ENCODE data around the gene C20orf141. TPM values are rescaled to one million over a fixed set of nuclear protein-coding genes. Genes with fewer than 3 reads are reported as not detected.

The C20orf141 gene
- total and polyA plus RNA-seq, 7 experiments from 2014 or later = not detected

Other genes starting within 250 kb of the C20orf141 start
- gene NOP56, start 162.4 kb upstream of the C20orf141 start, total RNA-seq = 100 to 1,000 TPM; 216 to 375 (median 287) TPM
- 100 to 1,000 TPM in 1 of 2 donors, 10 to 100 TPM in 1; 89.0 to 129 TPM for gene NOP56, start 162.4 kb upstream of the C20orf141 start, polyA plus RNA-seq
- gene IDH3B, start 150.8 kb upstream of the C20orf141 start, total RNA-seq = 100 to 1,000 TPM; 105 to 161 (median 107) TPM
- gene IDH3B, start 150.8 kb upstream of the C20orf141 start, polyA plus RNA-seq = 100 to 1,000 TPM; 101 to 135 TPM
- gene EBF4, start 122.2 kb upstream of the C20orf141 start, total RNA-seq = 10 to 100 TPM in 1 of 5 experiments, 1 to 10 TPM in 4; 5.2 to 10.5 (median 7.7) TPM
- under 1 TPM; 0.09 to 0.33 TPM for gene EBF4, start 122.2 kb upstream of the C20orf141 start, polyA plus RNA-seq
- gene CPXM1, start 14.4 kb upstream of the C20orf141 start, total RNA-seq = 1 to 10 TPM in 2 of 5 experiments, under 1 TPM in 3; 0.19 to 1.8 (median 0.32) TPM
- gene CPXM1, start 14.4 kb upstream of the C20orf141 start, polyA plus RNA-seq = under 1 TPM in 1 of 2 donors, not detected in 1; 0.12 TPM
- not detected for gene TMEM239, start 1.4 kb downstream of the C20orf141 start, total RNA-seq
- gene TMEM239, start 1.4 kb downstream of the C20orf141 start, polyA plus RNA-seq = not detected
- 100 to 1,000 TPM in 1 of 5 experiments, 10 to 100 TPM in 4; 27.8 to 105 (median 72.5) TPM for gene PCED1A, start 25.7 kb downstream of the C20orf141 start, total RNA-seq
- gene PCED1A, start 25.7 kb downstream of the C20orf141 start, polyA plus RNA-seq = 10 to 100 TPM; 23.6 to 27.3 TPM
- gene VPS16, start 25.8 kb downstream of the C20orf141 start, total RNA-seq = 10 to 100 TPM; 45.5 to 62.4 (median 56.1) TPM
- gene VPS16, start 25.8 kb downstream of the C20orf141 start, polyA plus RNA-seq = 10 to 100 TPM; 25.0 to 43.3 TPM
- gene PTPRA, start 58.5 kb downstream of the C20orf141 start, total RNA-seq = 10 to 100 TPM; 68.0 to 86.6 (median 81.2) TPM
- 10 to 100 TPM; 27.5 to 41.7 TPM for gene PTPRA, start 58.5 kb downstream of the C20orf141 start, polyA plus RNA-seq
- gene GNRH2, start 228.6 kb downstream of the C20orf141 start, total RNA-seq = 1 to 10 TPM in 4 of 5 experiments, under 1 TPM in 1; 0.88 to 2.9 (median 1.4) TPM
- gene GNRH2, start 228.6 kb downstream of the C20orf141 start, polyA plus RNA-seq = not detected
- gene MRPS26, start 231.1 kb downstream of the C20orf141 start, total RNA-seq = 10 to 100 TPM; 22.2 to 41.6 (median 29.5) TPM
- gene MRPS26, start 231.1 kb downstream of the C20orf141 start, polyA plus RNA-seq = 10 to 100 TPM; 71.6 to 94.2 TPM